Measurements from ENCODE around the gene TENM4.

DNA sequence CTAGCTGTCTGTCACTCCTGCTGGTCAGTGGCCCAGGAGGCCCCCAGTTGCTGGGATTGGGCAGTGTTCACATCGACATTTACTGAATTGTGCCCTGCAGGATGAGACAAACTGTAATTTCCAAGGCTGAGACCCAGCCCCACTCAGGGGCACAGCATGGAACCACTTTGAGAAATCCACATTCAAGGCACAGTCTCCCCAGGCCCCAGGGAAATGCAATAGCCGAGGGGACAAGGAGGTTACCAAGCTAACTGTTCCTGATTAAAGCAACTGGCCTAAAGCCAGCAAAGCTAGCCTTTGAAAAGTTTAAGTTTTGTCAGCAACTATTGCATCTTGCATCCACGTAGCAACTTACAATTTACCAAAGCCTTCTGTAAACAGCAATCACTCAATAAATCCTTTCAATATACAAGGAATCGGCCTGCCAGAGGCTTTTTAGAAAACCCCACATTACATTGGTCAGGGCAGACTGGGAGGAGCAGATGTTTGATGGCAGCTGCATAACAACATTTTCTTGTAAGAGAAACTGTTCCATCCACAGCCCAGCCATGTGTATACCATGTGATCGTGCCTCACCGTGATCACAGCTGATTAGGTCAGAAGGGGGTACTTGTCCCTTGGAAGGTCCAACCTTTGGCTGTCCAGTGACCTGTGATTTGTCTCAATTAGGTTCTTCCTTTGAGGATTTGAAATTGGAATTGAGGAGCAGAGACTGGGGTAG is 103.9 kb downstream of the TENM4 start:
- no peak for TF ChIP-seq EP300 (IDR thresholded peaks at IDR 0.05)
- TF ChIP-seq POLR2AphosphoS5 (IDR thresholded peaks at IDR 0.05): no peak
- TF ChIP-seq, protein P1, sequence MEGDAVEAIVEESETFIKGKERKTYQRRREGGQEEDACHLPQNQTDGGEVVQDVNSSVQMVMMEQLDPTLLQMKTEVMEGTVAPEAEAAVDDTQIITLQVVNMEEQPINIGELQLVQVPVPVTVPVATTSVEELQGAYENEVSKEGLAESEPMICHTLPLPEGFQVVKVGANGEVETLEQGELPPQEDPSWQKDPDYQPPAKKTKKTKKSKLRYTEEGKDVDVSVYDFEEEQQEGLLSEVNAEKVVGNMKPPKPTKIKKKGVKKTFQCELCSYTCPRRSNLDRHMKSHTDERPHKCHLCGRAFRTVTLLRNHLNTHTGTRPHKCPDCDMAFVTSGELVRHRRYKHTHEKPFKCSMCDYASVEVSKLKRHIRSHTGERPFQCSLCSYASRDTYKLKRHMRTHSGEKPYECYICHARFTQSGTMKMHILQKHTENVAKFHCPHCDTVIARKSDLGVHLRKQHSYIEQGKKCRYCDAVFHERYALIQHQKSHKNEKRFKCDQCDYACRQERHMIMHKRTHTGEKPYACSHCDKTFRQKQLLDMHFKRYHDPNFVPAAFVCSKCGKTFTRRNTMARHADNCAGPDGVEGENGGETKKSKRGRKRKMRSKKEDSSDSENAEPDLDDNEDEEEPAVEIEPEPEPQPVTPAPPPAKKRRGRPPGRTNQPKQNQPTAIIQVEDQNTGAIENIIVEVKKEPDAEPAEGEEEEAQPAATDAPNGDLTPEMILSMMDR (IDR thresholded peaks at IDR 0.05): no peak
- no peak for TF ChIP-seq POLR2A (IDR thresholded peaks at IDR 0.05)
